Urinary bladder (tissue), 2 donors: ENCODE results near the gene DCAF7. TPM values are rescaled to one million over a fixed set of nuclear protein-coding genes. Genes with fewer than 3 reads are reported as not detected.

ENCODE experiments used
- polyA plus RNA-seq: library from polyadenylated mRNA; stranded (reverse); fragments of 200-250 nt; gene quantifications from one replicate; pipeline ENCODE4 v1.2.3, GENCODE V29; 2013
- small RNA-seq: library from RNA; depleted of rRNA; stranded (forward); fragments of <200 nt; gene quantifications from one replicate; pipeline ENCODE3, GENCODE V24; 2014
- total RNA-seq: library from RNA; depleted of rRNA; stranded (reverse); fragments of >200 nt; gene quantifications from one replicate; pipeline ENCODE4 v1.2.3, GENCODE V29; 2014
- donor health status: healthy.

The DCAF7 gene
- total and polyA plus RNA-seq, 2 donors, result 20.9 to 32.9 TPM

Small RNA genes within 50 kb of the gene (small RNA-seq; reads per million reads assigned to genes)
- gene RNU6-288P, result not detected

Other genes starting within 250 kb of the DCAF7 start
- gene CYB561, start 104.2 kb upstream of the DCAF7 start, total RNA-seq, result 13.5 TPM
- gene CYB561, start 104.2 kb upstream of the DCAF7 start, polyA plus RNA-seq, result 17.9 TPM
- gene ACE, start 73.4 kb upstream of the DCAF7 start, total RNA-seq, result 8.0 TPM
- gene ACE, start 73.4 kb upstream of the DCAF7 start, polyA plus RNA-seq, result 6.2 TPM
- not detected for gene KCNH6, start 27.1 kb upstream of the DCAF7 start, total RNA-seq
- gene KCNH6, start 27.1 kb upstream of the DCAF7 start, polyA plus RNA-seq, result not detected
- gene TACO1, start 50.4 kb downstream of the DCAF7 start, total RNA-seq, result 6.7 TPM
- gene TACO1, start 50.4 kb downstream of the DCAF7 start, polyA plus RNA-seq, result 18.0 TPM
- gene MAP3K3, start 71.9 kb downstream of the DCAF7 start, total RNA-seq, result 40.5 TPM
- 40.9 TPM for gene MAP3K3, start 71.9 kb downstream of the DCAF7 start, polyA plus RNA-seq
- gene LIMD2, start 149.6 kb downstream of the DCAF7 start, total RNA-seq, result 9.4 TPM
- gene LIMD2, start 149.6 kb downstream of the DCAF7 start, polyA plus RNA-seq, result 12.0 TPM
- gene STRADA, start 191.3 kb downstream of the DCAF7 start, total RNA-seq, result 41.7 TPM
- 24.9 TPM for gene STRADA, start 191.3 kb downstream of the DCAF7 start, polyA plus RNA-seq
- 63.6 TPM for gene CCDC47, start 223.1 kb downstream of the DCAF7 start, total RNA-seq
- gene CCDC47, start 223.1 kb downstream of the DCAF7 start, polyA plus RNA-seq, result 53.8 TPM
- 138 TPM for gene DDX42, start 223.7 kb downstream of the DCAF7 start, total RNA-seq
- 67.3 TPM for gene DDX42, start 223.7 kb downstream of the DCAF7 start, polyA plus RNA-seq